ENCODE measurements around the gene AOX1. TPM values are rescaled to one million over a fixed set of nuclear protein-coding genes. Genes with fewer than 3 reads are reported as not detected.
"Not testable (repeated sequence)": the region's sequence is repeated elsewhere in the genome, so short reads cannot be mapped to it uniquely, and the experiment has no call there.

The AOX1 gene
- total RNA-seq, 1 donor from 2014 or later, result 3.4 TPM

DNA sequence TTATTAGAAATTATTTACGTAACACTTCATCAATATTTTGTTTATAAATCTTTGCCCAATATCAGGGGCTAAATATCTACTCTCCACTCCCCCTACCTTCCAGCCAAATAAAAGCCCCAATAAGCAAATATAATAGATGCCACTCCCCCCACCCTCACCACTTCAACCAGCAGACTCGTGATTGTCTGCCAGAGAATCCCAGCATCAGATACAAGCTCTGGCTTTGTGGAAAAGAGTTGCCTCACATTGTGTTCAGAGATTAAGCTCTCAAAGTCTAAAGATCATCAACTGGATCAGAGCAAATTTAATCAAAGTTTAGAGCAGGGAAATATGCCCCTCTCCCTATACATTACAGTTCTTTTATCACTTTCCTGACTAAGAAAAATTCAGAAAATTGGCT is 39.5 kb downstream of the AOX1 start:
- H3K4me1 ChIP-seq (ENCODE audit: insufficient read depth, low read length), result peaks cover 12% of the 10 kb centered on the region
- no peak overlapping the region for H3K9ac ChIP-seq (ENCODE audit: low read length)
- no peaks in the 10 kb centered on the region for H3K36me3 ChIP-seq (ENCODE audit: insufficient read depth, low read length)
- H3K4me3 ChIP-seq (ENCODE audit: insufficient read depth, low read depth, low read length), result no peak overlapping the region
- Mint-ChIP-seq H3K27me3 (ENCODE audit: low read depth, unreplicated experiment) (no peaks in the 10 kb centered on the region), H3K36me3 (ENCODE audit: low read depth, unreplicated experiment) (no peaks in the 10 kb centered on the region), H3K9me3 (ENCODE audit: unreplicated experiment) (no peaks in the 10 kb centered on the region), H3K27ac (ENCODE audit: unreplicated experiment) (peak overlapping the region; percentile 97), H3K4me3 (ENCODE audit: unreplicated experiment) (no peak overlapping the region), H3K4me1 (ENCODE audit: low read depth, unreplicated experiment) (peaks cover 26% of the 10 kb centered on the region)
- FAIRE-seq (no peak), DNase-seq (ENCODE audit: low read depth) (no peak)
- H3K79me2 ChIP-seq (ENCODE audit: insufficient read depth, low read length), result no peaks in the 10 kb centered on the region
- no peaks in the 10 kb centered on the region for H4K20me1 ChIP-seq (ENCODE audit: insufficient read depth, low read length)
- no peak overlapping the region for H3K4me2 ChIP-seq (ENCODE audit: low read length)
- no peaks in the 10 kb centered on the region for H3K27me3 ChIP-seq (ENCODE audit: insufficient read depth, low read length)
- no peaks in the 10 kb centered on the region for H3K9me3 ChIP-seq (ENCODE audit: insufficient read depth, low read depth, low read length)
- TF ChIP-seq EZH2 (IDR thresholded peaks at IDR 0.05; ENCODE audit: insufficient read depth, low read length), result no peak
- TF ChIP-seq, protein P1, sequence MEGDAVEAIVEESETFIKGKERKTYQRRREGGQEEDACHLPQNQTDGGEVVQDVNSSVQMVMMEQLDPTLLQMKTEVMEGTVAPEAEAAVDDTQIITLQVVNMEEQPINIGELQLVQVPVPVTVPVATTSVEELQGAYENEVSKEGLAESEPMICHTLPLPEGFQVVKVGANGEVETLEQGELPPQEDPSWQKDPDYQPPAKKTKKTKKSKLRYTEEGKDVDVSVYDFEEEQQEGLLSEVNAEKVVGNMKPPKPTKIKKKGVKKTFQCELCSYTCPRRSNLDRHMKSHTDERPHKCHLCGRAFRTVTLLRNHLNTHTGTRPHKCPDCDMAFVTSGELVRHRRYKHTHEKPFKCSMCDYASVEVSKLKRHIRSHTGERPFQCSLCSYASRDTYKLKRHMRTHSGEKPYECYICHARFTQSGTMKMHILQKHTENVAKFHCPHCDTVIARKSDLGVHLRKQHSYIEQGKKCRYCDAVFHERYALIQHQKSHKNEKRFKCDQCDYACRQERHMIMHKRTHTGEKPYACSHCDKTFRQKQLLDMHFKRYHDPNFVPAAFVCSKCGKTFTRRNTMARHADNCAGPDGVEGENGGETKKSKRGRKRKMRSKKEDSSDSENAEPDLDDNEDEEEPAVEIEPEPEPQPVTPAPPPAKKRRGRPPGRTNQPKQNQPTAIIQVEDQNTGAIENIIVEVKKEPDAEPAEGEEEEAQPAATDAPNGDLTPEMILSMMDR (IDR thresholded peaks at IDR 0.05; ENCODE audit: insufficient read depth, low read depth, low read length), result no peak
- no peak overlapping the region for H3K27ac ChIP-seq (ENCODE audit: low read depth, low read length)
- no peak overlapping the region for H2AFZ ChIP-seq (ENCODE audit: low read depth, low read length)

DNA sequence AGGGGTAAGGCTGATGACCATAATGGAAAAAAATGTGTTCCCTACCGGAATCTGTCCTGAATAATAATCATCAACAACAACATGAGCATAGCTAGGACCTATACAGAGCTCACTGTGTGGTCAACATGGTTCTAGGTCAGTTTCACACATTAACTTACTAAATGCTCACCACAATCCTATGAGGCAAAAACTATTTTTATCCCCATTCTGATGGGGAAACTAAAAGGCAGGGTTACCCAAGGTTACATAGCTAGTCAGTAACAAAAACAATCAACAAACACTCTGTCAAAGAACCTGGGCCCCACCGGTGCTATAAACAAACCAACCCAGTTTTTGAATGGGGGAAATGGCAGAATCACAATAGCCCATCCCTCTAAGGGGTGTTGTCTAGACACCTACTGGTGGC is 40.1 kb downstream of the AOX1 start:
- Histone ChIP-seq H2AFZ (ENCODE audit: low read depth, low read length) (no peak overlapping the region), H4K20me1 (ENCODE audit: insufficient read depth, low read length) (no peaks in the 10 kb centered on the region), H3K36me3 (ENCODE audit: insufficient read depth, low read length) (no peaks in the 10 kb centered on the region), H3K9me3 (ENCODE audit: insufficient read depth, low read depth, low read length) (no peaks in the 10 kb centered on the region), H3K27me3 (ENCODE audit: insufficient read depth, low read length) (no peaks in the 10 kb centered on the region), H3K4me3 (ENCODE audit: insufficient read depth, low read depth, low read length) (no peak overlapping the region), H3K4me2 (ENCODE audit: low read length) (no peak overlapping the region), H3K27ac (ENCODE audit: low read depth, low read length) (no peak overlapping the region), H3K4me1 (ENCODE audit: insufficient read depth, low read length) (peaks cover 12% of the 10 kb centered on the region), H3K79me2 (ENCODE audit: insufficient read depth, low read length) (no peaks in the 10 kb centered on the region), H3K9ac (ENCODE audit: low read length) (no peak overlapping the region)
- H3K4me1 Mint-ChIP-seq (ENCODE audit: low read depth, unreplicated experiment), result peaks cover 26% of the 10 kb centered on the region
- H3K36me3 Mint-ChIP-seq (ENCODE audit: low read depth, unreplicated experiment), result no peaks in the 10 kb centered on the region
- no peak for TF ChIP-seq EZH2 (IDR thresholded peaks at IDR 0.05; ENCODE audit: insufficient read depth, low read length)
- TF ChIP-seq, protein P1 (IDR thresholded peaks at IDR 0.05; ENCODE audit: insufficient read depth, low read depth, low read length), result no peak
- H3K27me3 Mint-ChIP-seq (ENCODE audit: low read depth, unreplicated experiment), result no peaks in the 10 kb centered on the region
- no peak for FAIRE-seq
- no peak overlapping the region for H3K4me3 Mint-ChIP-seq (ENCODE audit: unreplicated experiment)
- H3K27ac Mint-ChIP-seq (ENCODE audit: unreplicated experiment), result peak overlapping the region; percentile 49
- DNase-seq (ENCODE audit: low read depth), result no peak
- H3K9me3 Mint-ChIP-seq (ENCODE audit: unreplicated experiment), result no peaks in the 10 kb centered on the region

DNA sequence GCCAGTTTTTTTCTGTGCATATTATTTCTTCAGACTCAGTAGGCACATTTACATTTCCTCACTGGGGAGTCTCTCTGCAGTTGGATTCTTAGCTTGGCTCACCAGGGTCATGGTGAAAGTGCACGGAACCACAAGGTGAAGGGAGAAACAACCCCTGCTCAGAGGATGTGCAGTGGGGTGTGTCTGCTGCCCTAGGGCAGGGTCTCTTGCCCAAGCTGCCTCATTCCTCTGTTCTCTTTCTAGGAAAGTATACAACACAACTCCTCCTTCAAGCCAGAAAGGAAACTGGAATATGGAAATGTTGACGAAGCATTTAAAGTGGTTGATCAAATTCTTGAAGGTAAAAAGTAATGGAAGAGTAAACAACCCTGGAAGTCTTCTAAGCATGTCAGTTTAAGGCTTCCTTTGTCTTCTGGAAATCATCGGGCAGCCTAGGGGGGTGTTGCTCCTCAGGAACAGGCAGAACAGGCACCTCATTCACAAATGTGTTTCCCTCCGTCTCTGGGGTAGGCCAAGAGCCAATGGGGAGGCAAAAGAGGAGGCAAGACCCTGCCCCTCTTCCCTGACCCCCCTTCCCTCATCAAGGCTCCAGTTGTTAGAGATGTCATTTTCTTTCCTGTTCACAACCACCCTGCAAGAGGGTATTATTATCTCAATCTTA is 41.4 kb downstream of the AOX1 start:
- Histone ChIP-seq H3K9me3 (ENCODE audit: insufficient read depth, low read depth, low read length) (no peaks in the 10 kb centered on the region), H3K4me2 (ENCODE audit: low read length) (no peak overlapping the region), H3K4me1 (ENCODE audit: insufficient read depth, low read length) (peaks cover 12% of the 10 kb centered on the region), H2AFZ (ENCODE audit: low read depth, low read length) (no peak overlapping the region), H3K36me3 (ENCODE audit: insufficient read depth, low read length) (no peaks in the 10 kb centered on the region), H4K20me1 (ENCODE audit: insufficient read depth, low read length) (no peaks in the 10 kb centered on the region), H3K4me3 (ENCODE audit: insufficient read depth, low read depth, low read length) (no peak overlapping the region), H3K79me2 (ENCODE audit: insufficient read depth, low read length) (no peaks in the 10 kb centered on the region), H3K27me3 (ENCODE audit: insufficient read depth, low read length) (no peaks in the 10 kb centered on the region), H3K27ac (ENCODE audit: low read depth, low read length) (no peak overlapping the region), H3K9ac (ENCODE audit: low read length) (no peak overlapping the region)
- Mint-ChIP-seq H3K4me3 (ENCODE audit: unreplicated experiment) (no peak overlapping the region), H3K4me1 (ENCODE audit: low read depth, unreplicated experiment) (peaks cover 23% of the 10 kb centered on the region), H3K27me3 (ENCODE audit: low read depth, unreplicated experiment) (no peaks in the 10 kb centered on the region), H3K9me3 (ENCODE audit: unreplicated experiment) (no peaks in the 10 kb centered on the region), H3K36me3 (ENCODE audit: low read depth, unreplicated experiment) (no peaks in the 10 kb centered on the region), H3K27ac (ENCODE audit: unreplicated experiment) (peak overlapping the region; percentile 27)
- TF ChIP-seq EZH2 (IDR thresholded peaks at IDR 0.05; ENCODE audit: insufficient read depth, low read length), result no peak
- TF ChIP-seq, protein P1 (IDR thresholded peaks at IDR 0.05; ENCODE audit: insufficient read depth, low read depth, low read length), result no peak
- DNase-seq (ENCODE audit: low read depth) (no peak), FAIRE-seq (no peak)

DNA sequence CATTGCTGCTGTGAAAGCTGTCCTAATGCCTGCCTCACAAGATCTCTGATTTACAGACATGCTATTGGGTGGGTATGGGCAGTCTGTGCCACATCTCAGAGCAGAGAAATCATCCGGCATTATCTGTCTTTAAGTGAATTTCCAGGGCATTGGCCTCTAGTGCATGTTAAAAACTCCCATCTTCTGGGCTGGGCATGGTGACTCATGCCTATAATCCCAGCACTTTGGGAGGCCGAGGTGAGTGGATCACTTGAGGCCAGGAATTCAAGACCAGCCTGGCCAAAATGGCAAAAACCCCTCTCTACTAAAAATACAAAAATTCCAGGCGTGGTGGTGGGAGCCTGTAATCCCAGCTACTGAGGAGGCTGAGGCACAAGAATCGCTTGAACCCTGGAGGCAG is 42.6 kb downstream of the AOX1 start:
- not testable (repeated sequence) for H4K20me1 ChIP-seq (ENCODE audit: insufficient read depth, low read length); H3K36me3 Mint-ChIP-seq (ENCODE audit: low read depth, unreplicated experiment); DNase-seq (ENCODE audit: low read depth); H3K9me3 ChIP-seq (ENCODE audit: insufficient read depth, low read depth, low read length); H2AFZ ChIP-seq (ENCODE audit: low read depth, low read length); H3K27ac Mint-ChIP-seq (ENCODE audit: unreplicated experiment); FAIRE-seq; H3K4me3 Mint-ChIP-seq (ENCODE audit: unreplicated experiment); H3K4me3 ChIP-seq (ENCODE audit: insufficient read depth, low read depth, low read length); H3K36me3 ChIP-seq (ENCODE audit: insufficient read depth, low read length); H3K27me3 Mint-ChIP-seq (ENCODE audit: low read depth, unreplicated experiment); H3K27ac ChIP-seq (ENCODE audit: low read depth, low read length); H3K4me2 ChIP-seq (ENCODE audit: low read length); H3K9me3 Mint-ChIP-seq (ENCODE audit: unreplicated experiment); H3K9ac ChIP-seq (ENCODE audit: low read length); H3K27me3 ChIP-seq (ENCODE audit: insufficient read depth, low read length); H3K79me2 ChIP-seq (ENCODE audit: insufficient read depth, low read length)
- peaks cover 12% of the 10 kb centered on the region for H3K4me1 ChIP-seq (ENCODE audit: insufficient read depth, low read length)
- H3K4me1 Mint-ChIP-seq (ENCODE audit: low read depth, unreplicated experiment), result peaks cover 22% of the 10 kb centered on the region
